ENCODE results near the gene ROBO1.

Gene ROBO1

GRCh38 chr3:79012530-79012913 lies 755.3 kb downstream of the ROBO1 start:
- DNase-seq (no peak), ATAC-seq (no peak)

GRCh38 chr3:79011821-79012529 lies 755.8 kb downstream of the ROBO1 start:
- ATAC-seq, result no peak
- DNase-seq, result no peak

- no peak for ATAC-seq
- DNase-seq, result no peak
Observed at GRCh38 chr3:79009861-79010260, 757.9 kb downstream of the ROBO1 start.

- DNase-seq, result no peak
- ATAC-seq, result no peak
Observed at GRCh38 chr3:79006077-79006476, 761.7 kb downstream of the ROBO1 start.

- ATAC-seq (no peak), DNase-seq (no peak)
Observed at GRCh38 chr3:79005084-79005483, 762.7 kb downstream of the ROBO1 start.

GRCh38 chr3:79003994-79004393 lies 763.8 kb downstream of the ROBO1 start:
- no peak for ATAC-seq
- DNase-seq, result no peak

GRCh38 chr3:79002465-79003372 lies 765.1 kb downstream of the ROBO1 start:
- ATAC-seq, result no peak
- no peak for DNase-seq

- ATAC-seq (no peak), DNase-seq (no peak)
Observed at GRCh38 chr3:79001255-79001654, 766.5 kb downstream of the ROBO1 start.

- ATAC-seq (no peak), DNase-seq (no peak)
Observed at GRCh38 chr3:78999139-78999538, 768.7 kb downstream of the ROBO1 start.

GRCh38 chr3:78995087-78995486 lies 772.7 kb downstream of the ROBO1 start:
- DNase-seq, result no peak
- no peak for ATAC-seq

GRCh38 chr3:78994174-78995027 lies 773.4 kb downstream of the ROBO1 start:
- no peak for ATAC-seq
- DNase-seq, result no peak

GRCh38 chr3:78993375-78993774 lies 774.4 kb downstream of the ROBO1 start:
- no peak for ATAC-seq
- DNase-seq, result no peak

- ATAC-seq (no peak), DNase-seq (no peak)
Observed at GRCh38 chr3:78992830-78993229, 775.0 kb downstream of the ROBO1 start.

- ATAC-seq (no peak), DNase-seq (no peak)
Observed at GRCh38 chr3:78992400-78992799, 775.4 kb downstream of the ROBO1 start.

- DNase-seq (no peak), ATAC-seq (no peak)
Observed at GRCh38 chr3:78991656-78992055, 776.1 kb downstream of the ROBO1 start.

GRCh38 chr3:78990156-78990555 lies 777.6 kb downstream of the ROBO1 start:
- no peak for DNase-seq
- ATAC-seq, result no peak

- ATAC-seq (no peak), DNase-seq (no peak)
Observed at GRCh38 chr3:78988324-78988723, 779.5 kb downstream of the ROBO1 start.

- DNase-seq, result no peak
- no peak for ATAC-seq
Observed at GRCh38 chr3:78986416-78987101, 781.2 kb downstream of the ROBO1 start.

GRCh38 chr3:78985981-78986380 lies 781.8 kb downstream of the ROBO1 start:
- ATAC-seq (no peak), DNase-seq (no peak)

- ATAC-seq (no peak), DNase-seq (no peak)
Observed at GRCh38 chr3:78979028-78979427, 788.8 kb downstream of the ROBO1 start.

- DNase-seq (no peak), ATAC-seq (no peak)
Observed at GRCh38 chr3:78978037-78978436, 789.8 kb downstream of the ROBO1 start.

- ATAC-seq (no peak), DNase-seq (no peak)
Observed at GRCh38 chr3:78977073-78977472, 790.7 kb downstream of the ROBO1 start.

Data from stimulated activated naive CD8-positive, alpha-beta T cell treated with anti-CD3 and anti-CD28 coated beads, Interleukin-15, Interleukin-2, amounts not matched to agents 100 U/mL and 50 U/mL, for 24 hours (primary cell).